Measurements from ENCODE around the gene ARFGAP3. TPM values are rescaled to one million over a fixed set of nuclear protein-coding genes. Genes with fewer than 3 reads are reported as not detected.

Gene ARFGAP3
- total RNA-seq, 1 donor from 2014 or later: 59.1 TPM

DNA sequence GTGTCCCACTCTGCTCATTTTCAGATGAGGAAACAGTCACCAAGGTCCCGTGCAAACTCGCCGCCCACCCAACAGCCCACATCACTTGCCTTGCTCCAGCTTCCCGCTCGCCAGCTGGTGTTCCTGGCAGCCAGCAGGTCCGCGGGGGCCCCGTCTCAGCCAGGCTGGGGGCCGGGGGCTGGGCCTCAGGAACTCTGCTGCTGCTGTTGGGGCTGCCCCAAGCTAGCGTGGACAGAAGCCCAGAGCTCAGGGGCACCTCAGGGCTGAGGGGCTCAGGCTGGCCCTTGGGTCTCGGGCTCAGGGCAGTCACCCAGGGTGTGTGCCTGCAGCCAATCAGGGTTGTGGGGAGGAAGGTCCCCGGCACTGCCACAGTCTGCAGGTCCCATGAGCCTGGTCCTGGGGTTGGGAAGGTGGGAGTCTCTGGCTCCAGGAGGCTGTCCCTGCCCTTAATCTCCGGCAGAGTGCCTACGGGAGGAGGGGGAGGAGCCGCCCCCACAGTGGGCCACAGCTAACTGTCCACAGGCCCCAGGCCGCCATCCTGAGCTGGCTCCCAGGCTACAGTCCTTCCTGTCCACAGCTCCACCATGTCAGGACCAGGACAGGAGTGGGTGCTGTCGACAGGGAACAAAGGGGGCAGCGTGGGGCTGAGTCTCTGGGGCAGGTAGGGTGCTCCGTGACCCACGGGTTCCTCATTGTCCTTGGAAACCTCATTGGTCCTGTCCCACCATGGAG lies 65.2 kb downstream of the ARFGAP3 start:
- Mint-ChIP-seq H3K4me1 (ENCODE audit: unreplicated experiment) (no peaks in the 10 kb centered on the region), H3K27ac (ENCODE audit: unreplicated experiment) (no peak overlapping the region), H3K27me3 (ENCODE audit: unreplicated experiment) (no peaks in the 10 kb centered on the region), H3K4me3 (ENCODE audit: unreplicated experiment) (no peak overlapping the region), H3K9me3 (ENCODE audit: unreplicated experiment) (no peaks in the 10 kb centered on the region), H3K36me3 (ENCODE audit: unreplicated experiment) (peaks cover 7% of the 10 kb centered on the region)
- TF ChIP-seq, protein P1, sequence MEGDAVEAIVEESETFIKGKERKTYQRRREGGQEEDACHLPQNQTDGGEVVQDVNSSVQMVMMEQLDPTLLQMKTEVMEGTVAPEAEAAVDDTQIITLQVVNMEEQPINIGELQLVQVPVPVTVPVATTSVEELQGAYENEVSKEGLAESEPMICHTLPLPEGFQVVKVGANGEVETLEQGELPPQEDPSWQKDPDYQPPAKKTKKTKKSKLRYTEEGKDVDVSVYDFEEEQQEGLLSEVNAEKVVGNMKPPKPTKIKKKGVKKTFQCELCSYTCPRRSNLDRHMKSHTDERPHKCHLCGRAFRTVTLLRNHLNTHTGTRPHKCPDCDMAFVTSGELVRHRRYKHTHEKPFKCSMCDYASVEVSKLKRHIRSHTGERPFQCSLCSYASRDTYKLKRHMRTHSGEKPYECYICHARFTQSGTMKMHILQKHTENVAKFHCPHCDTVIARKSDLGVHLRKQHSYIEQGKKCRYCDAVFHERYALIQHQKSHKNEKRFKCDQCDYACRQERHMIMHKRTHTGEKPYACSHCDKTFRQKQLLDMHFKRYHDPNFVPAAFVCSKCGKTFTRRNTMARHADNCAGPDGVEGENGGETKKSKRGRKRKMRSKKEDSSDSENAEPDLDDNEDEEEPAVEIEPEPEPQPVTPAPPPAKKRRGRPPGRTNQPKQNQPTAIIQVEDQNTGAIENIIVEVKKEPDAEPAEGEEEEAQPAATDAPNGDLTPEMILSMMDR (IDR thresholded peaks at IDR 0.05): no peak
- no peak for DNase-seq (ENCODE audit: extremely low spot score, unreplicated experiment)

DNA sequence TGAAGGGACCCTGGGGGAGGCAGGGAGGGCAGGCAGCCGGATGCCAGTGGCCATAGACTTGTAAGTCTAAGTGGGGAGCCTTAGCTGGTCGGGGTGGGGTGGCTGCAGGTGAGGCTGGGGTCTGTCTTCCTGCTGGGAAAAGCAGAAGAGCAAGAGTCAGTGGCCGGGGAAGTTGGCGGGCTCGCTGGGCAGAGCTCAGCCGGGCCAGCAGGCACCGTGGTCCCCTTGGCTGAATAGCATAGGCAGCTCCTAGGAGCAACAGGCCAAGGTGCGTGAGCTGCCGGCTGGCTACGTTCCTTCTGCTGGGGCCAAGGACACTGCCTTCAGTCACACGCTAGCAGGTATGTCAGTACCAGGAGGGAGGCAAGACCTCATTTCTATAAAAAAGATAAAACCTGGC lies 68.6 kb downstream of the ARFGAP3 start:
- no peak overlapping the region for H3K4me3 Mint-ChIP-seq (ENCODE audit: unreplicated experiment)
- no peak overlapping the region for H3K27ac Mint-ChIP-seq (ENCODE audit: unreplicated experiment)
- H3K4me1 Mint-ChIP-seq (ENCODE audit: unreplicated experiment): peaks cover 12% of the 10 kb centered on the region
- H3K36me3 Mint-ChIP-seq (ENCODE audit: unreplicated experiment): no peaks in the 10 kb centered on the region
- H3K27me3 Mint-ChIP-seq (ENCODE audit: unreplicated experiment): no peaks in the 10 kb centered on the region
- TF ChIP-seq, protein P1 (IDR thresholded peaks at IDR 0.05): no peak
- H3K9me3 Mint-ChIP-seq (ENCODE audit: unreplicated experiment): no peaks in the 10 kb centered on the region
- DNase-seq (ENCODE audit: extremely low spot score, unreplicated experiment): no peak

GRCh38 chr22:42788021-42788420 lies 69.1 kb downstream of the ARFGAP3 start:
- Mint-ChIP-seq H3K27ac (ENCODE audit: unreplicated experiment) (no peak overlapping the region), H3K36me3 (ENCODE audit: unreplicated experiment) (no peaks in the 10 kb centered on the region)
- TF ChIP-seq, protein P1 (IDR thresholded peaks at IDR 0.05): no peak

DNA sequence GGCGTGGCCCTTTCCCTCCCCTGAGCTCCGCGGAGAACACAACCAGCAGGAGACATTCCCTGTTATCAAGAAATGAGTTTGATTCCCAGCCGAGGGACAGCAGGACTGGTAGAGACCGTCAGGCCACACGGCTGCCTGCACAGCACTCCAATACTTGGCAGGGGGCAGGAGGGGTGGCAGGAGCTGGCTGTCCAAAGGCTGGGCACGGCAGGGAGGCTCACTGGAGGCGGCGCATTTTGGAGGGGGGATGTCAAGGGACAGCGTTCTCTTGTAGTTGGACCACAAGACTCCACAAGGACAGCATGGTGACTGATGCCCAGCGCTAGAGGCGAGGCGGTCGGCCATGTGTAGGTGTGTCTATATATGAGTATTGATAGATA lies 69.7 kb downstream of the ARFGAP3 start:
- TF ChIP-seq, protein P1 (IDR thresholded peaks at IDR 0.05): no peak
- Mint-ChIP-seq H3K9me3 (ENCODE audit: unreplicated experiment) (no peaks in the 10 kb centered on the region), H3K4me3 (ENCODE audit: unreplicated experiment) (no peak overlapping the region), H3K27me3 (ENCODE audit: unreplicated experiment) (no peaks in the 10 kb centered on the region), H3K27ac (ENCODE audit: unreplicated experiment) (no peak overlapping the region), H3K4me1 (ENCODE audit: unreplicated experiment) (peaks cover 12% of the 10 kb centered on the region), H3K36me3 (ENCODE audit: unreplicated experiment) (no peaks in the 10 kb centered on the region)
- no peak for DNase-seq (ENCODE audit: extremely low spot score, unreplicated experiment)

More at GRCh38 chr22:42788021-42788420, 69.1 kb downstream of the ARFGAP3 start:
- DNase-seq (ENCODE audit: extremely low spot score, unreplicated experiment): no peak
- no peaks in the 10 kb centered on the region for H3K9me3 Mint-ChIP-seq (ENCODE audit: unreplicated experiment)
- H3K4me1 Mint-ChIP-seq (ENCODE audit: unreplicated experiment): peaks cover 12% of the 10 kb centered on the region
- H3K4me3 Mint-ChIP-seq (ENCODE audit: unreplicated experiment): no peak overlapping the region
- no peaks in the 10 kb centered on the region for H3K27me3 Mint-ChIP-seq (ENCODE audit: unreplicated experiment)

DNA sequence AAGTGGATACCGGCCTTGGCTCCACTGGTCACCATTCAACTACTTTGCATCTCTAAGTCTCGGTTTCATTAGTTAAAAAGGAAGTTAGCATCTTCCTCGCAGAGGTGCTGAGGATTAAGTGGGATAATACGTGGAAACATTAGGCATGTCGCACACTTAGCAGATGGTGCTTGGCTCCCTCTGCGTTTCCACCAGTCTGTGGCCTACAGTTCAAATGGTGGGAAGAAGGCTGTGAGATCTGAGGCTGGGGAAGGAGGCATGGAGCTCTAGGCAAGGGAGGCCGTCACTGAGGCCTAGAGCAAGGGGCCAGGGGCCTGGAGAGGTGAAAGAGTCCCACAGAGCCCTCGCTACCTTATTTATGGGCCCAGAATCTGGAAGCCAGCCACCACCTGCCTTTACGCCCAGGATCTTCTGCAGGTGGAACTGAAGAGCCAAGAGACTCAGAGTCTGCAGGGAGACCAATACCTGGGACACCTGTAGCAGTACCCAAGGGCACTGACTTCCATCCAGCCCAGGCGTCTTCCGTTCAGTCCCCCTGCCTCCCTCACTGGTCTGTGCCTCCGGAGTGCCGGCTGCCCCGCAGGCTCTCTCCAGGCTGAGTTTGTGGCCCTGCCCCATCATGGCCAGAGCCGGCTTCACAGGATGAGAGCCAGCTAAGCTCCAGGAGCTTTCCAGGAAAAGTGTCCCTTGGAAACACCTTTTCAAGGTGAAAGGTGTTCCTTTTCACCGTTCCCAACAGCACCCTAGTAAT lies 70.3 kb downstream of the ARFGAP3 start:
- H3K27ac Mint-ChIP-seq (ENCODE audit: unreplicated experiment): no peak overlapping the region

More for the DNA sequence above, 70.3 kb downstream of the ARFGAP3 start:
- DNase-seq (ENCODE audit: extremely low spot score, unreplicated experiment): no peak
- no peaks in the 10 kb centered on the region for H3K27me3 Mint-ChIP-seq (ENCODE audit: unreplicated experiment)
- H3K4me1 Mint-ChIP-seq (ENCODE audit: unreplicated experiment): peaks cover 12% of the 10 kb centered on the region
- H3K4me3 Mint-ChIP-seq (ENCODE audit: unreplicated experiment): no peak overlapping the region
- TF ChIP-seq, protein P1 (IDR thresholded peaks at IDR 0.05): no peak
- H3K36me3 Mint-ChIP-seq (ENCODE audit: unreplicated experiment): no peaks in the 10 kb centered on the region
- no peaks in the 10 kb centered on the region for H3K9me3 Mint-ChIP-seq (ENCODE audit: unreplicated experiment)

Measured in osteocyte (in vitro differentiated cells).